HS-5 (cell line): ENCODE measurements around the gene XAB2.
"Not testable (repeated sequence)": the region's sequence is repeated elsewhere in the genome, so short reads cannot be mapped to it uniquely, and the experiment has no call there.

Experiments used
- DNase-seq: peaks from one replicate; pipeline ENCODE4 v3.0.0-alpha.2; 2012; ENCODE audit warnings: low read depth

Gene XAB2

DNA sequence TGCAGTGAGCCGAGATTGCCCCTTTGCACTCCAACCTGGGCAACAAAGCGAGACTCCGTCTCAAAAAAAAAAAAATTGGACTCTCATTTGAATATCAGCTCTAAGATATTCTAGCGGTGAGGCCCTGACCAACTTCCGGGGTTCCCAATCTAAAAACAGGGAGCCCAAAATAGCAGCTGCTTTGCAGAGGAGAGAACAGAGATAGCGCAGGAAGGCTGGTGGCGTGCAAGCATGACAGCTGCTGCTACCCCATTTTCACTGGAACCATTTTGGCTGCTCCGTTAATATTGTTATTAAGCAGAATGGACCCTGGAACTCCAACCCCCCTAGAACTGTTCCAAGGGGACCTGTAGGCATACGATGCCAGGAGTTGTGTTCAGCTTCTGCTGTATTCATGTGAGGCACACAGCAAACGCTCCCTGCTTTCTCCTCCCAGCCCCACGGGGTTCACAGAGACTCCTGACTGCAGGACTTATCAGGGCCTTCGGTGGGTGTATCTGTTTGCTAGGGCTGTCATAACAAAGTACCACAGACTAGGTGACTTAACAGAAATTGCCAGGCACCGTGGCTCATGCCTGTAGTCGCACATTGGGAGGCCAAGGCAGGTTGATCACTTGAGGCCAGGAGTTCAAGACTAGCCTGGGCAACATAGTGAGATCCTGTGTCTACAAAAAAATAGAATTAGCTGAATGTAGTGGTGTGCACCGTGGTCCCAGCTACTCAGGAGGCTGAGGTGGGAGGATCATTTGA is 19.1 kb upstream of the XAB2 start:
- DNase-seq = no peak

DNA sequence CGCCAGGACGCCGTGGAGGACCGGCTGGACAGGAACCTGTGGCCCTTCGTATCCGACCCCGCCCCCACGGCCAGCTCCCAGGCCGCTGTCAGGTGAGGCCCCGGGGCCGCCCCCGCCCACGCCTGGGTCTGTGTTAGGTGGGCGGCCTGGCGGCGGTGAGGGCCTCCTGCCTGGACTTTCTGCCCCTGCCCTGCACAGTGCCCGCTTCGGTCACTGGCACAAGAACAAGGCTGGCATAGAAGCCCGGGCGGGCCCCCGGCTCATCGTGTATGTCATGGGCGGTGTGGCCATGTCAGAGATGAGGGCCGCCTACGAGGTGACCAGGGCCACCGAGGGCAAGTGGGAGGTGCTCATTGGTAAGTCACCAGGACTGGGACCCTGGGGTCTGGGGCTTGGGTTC is 17.8 kb upstream of the XAB2 start:
- no peak for DNase-seq

DNA sequence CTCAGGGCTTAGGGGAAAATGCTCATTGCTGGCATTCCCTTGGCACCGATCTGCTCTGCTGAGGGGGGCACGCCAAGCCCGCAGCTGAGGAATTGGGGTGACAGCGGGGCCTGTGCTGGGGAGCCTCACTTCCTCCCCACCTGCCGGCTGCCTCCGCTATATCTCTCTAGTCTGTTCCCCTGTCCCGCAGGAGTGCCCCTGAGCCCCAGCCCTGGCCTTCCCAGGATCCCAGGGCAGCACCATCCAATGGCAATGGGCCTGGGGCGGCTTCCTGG is 17.0 kb upstream of the XAB2 start:
- no peak for DNase-seq

DNA sequence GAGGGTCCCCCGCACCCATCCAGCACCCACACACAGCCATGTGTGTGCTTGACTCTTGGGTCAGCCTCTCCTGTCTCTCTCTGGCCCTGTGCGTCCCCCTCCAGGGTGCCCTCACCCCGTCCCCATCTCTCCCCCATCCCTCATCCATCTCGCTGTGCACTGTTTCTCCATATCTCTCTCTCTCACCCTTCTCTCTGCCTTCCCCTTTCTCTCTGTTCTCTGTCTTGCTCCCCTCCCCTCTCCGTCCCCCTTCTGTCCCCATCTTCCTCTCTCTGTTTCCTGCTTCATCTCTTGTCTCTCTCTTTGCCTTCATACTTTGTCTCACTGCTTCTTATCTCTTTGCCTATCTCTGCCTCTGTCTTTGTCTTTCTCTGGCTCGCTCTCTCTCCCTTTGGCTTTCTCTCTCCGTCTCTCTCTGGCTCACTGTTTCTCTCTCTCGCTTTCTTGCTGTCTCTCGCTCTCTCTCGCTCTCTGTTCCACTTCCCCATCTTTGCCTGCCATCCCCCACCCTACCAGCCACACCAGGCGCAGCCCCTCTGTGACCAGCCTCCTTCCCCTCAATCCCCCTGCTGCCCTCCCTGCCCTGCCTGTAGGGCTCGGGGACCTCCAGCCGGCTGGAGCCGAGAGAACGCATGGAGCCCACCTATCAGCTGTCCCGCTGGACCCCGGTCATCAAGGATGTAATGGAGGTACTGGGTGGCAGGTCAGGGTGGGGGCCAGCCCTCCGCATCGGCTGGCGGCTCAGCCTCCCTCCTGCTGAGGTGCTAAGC is 16.5 kb upstream of the XAB2 start:
- no peak for DNase-seq

DNA sequence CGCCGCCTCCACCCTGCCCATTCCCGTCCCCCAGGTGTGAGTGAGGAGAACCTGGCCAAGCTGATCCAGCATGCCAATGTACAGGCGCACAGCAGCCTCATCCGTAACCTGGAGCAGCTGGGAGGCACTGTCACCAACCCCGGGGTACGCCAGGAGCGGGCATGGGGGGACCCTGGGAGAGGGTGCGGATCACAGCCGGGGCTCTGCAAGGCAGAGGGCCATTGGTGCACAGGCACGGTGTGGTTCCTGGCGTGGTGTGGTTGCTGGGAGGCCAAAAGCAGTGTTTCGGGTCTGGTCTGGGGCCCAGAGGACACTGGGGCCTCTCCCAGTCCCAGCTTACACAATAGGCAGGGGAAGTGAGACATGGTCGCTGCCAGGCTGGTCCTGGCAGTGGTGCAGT is 15.8 kb upstream of the XAB2 start:
- no peak for DNase-seq

DNA sequence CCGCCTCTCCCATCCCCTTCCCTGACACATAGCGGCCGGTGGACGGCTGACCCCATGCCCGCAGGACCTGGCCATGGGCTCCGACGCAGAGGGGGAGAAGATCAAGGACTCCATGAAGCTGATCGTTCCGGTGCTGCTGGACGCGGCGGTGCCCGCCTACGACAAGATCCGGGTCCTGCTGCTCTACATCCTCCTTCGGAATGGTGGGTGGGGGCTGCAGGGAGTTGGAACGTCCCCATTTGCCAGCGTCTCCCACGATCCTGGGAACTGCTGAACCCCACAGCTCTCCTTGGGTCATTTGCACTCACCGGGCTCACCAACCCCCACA is 15.2 kb upstream of the XAB2 start:
- DNase-seq = no peak

DNA sequence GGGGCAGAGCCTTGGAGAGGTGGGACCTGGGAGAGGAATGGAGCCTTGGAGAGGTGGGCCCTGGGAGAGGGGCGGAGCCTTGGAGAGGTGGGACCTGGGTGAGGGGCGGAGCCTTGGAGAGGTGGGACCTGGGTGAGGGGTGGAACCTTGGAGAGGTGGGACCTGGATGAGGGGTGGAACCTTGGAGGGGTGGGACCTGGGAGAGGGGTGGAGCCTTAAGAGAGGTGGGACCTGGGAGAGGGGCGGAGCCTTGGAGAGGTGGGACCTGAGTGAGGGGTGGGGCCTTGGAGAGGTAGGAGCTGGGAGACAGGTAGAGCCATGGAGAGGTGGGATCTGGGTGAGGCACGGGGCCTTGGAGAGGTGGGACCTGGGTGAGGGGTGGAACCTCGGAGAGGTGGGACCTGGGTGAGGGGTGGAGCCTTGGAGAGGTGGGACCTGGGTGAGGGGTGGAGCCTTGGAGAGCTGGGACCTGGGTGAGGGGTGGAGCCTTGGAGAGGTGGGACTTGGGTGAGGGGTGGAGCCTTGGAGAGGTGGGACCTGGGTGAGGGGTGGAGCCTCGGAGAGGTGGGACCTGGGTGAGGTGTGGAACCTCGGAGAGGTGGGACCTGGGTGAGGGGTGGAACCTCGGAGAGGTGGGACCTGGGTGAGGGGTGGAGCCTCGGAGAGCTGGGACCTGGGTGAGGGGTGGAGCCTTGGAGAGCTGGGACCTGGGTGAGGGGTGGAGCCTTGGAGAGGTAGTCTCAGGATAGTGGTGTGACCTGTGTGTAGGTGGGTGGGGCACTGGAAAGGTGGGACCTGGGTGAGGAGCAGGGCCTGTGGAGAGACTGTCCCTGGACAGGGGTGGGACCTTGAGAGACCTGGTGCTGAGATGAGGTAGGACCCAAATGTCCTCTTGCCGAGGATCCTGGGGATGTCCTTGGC is 14.5 kb upstream of the XAB2 start:
- not testable (repeated sequence) for DNase-seq

DNA sequence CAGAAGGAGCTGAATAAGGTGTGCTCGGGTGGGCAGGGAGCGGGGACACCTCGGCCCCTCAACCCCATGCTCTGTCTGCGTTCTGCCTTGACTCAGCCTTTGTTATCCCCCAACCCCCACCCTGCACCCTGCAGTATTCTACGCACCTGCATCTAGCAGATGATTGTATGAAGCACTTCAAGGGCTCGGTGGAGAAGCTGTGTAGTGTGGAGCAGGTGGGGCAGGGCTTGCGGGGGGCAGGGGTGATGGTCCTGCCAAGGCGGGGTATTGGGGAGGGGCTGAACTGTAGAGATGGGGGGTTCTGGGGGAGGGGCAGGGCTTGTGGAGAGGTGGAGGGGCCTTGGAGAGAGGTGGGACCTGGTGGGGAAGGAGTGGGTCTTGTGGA is 13.7 kb upstream of the XAB2 start:
- no peak for DNase-seq

DNA sequence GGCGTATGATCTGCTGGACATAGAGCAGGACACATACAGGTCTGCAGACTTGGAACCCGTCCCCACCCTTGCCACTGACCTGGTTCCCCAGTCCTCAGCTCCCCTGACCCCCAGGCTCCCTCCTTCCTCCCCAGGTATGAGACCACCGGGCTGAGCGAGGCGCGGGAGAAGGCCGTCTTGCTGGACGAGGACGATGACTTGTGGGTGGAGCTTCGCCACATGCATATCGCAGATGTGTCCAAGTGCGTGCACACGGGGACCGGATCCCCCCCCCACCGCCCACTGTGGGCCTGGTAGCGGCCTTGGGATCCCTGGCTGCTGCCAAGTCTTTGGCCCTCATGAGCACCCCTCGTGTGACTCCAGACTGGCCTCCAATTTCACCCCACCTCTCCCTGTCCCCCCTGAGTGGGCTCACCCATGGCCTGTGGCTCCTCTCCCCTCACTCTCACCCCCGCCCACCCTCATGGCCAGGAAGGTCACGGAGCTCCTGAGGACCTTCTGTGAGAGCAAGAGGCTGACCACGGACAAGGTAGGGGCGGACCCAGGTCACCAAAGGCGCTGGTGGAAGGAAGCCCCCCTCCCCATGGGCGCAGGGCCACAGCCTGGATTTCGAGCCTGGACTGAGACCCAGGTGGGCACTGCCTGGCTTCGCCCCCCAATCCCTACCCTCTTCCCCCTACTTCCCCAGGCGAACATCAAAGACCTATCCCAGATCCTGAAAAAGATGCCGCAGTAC is 13.1 kb upstream of the XAB2 start:
- no peak for DNase-seq

DNA sequence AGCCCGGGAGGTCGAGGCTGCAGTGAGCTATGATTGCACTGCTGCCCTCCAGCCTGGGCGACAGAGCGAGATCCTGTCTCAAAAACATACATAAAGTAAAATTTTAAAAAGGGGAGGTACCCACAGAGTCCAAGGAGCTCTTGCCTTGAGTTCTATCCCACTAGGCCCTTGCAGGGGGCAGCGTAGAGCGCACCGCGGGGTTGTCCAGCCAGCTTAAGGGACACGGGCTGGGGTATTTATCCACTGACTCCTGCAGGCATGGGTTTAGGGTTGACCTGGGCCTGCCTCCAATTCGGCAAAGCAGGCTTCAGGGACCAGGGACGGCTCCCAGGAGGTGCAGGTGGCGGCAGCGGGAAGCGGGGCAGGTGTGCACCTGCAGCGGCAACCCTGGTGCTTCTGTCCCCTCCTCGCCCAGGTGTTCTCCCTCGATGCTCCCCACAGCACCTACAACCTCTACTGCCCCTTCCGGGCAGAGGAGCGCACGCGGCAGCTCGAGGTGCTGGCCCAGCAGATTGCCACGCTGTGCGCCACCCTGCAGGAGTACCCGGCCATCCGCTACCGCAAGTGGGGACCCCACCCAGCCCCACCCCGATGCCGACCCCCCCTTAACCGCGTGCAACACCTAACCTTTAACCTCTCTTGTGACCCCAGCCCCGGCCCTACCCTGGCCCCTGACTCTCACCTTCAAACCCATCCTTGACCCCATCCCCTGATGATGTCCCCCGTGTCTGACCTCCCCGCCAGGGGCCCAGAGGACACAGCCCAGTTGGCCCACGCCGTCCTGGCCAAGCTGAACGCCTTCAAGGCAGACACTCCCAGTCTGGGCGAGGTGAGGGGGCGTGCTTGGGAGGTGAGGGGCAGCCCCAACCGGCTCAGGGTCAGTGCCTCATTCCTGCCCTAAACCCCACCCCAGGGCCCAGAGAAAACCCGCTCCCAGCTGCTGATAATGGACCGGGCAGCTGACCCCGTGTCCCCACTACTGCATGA is 12.2 kb upstream of the XAB2 start:
- DNase-seq = no peak

DNA sequence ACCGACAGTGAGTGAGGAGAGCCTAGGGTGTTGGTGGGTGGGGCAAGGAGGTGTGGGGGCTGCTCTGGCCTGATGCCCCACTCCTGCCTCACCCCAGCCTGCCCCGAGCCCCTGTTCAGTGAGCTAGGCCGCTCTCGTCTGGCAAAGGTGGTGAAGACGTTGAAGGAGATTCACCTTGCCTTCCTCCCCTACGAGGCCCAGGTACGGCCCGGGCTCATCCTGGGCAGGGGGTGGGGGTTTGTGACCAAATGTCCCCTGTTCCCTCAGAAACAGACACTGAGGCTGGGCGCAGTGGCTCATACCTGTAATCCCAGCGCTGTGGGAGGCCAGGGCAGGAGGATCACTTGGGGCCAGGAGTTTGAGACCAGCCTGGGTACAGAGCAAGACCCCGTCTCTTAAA is 11.5 kb upstream of the XAB2 start:
- no peak for DNase-seq

DNA sequence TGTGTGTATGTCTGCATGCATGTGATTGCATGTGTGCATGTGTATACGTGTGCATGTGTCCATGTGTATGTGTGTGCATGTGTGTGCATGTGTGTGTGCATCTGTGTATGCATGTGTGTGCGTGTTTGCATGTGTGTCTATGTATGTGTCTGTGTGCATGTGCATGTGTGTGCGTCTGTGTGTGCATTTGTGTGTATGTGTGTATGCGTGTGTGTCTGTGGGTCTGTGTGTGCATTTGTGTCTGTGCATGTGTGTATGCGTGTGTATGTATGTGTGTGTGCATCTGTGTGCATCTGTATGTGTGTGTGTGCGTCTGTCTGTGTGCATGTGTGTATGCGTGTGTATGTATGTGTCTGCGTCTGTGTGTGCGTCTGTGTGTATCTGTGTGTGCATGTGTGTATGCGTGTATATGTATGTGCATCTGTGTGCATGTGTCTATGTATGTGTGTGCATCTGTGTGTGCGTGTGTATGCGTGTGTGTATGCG is 10.6 kb upstream of the XAB2 start:
- no peak for DNase-seq

DNA sequence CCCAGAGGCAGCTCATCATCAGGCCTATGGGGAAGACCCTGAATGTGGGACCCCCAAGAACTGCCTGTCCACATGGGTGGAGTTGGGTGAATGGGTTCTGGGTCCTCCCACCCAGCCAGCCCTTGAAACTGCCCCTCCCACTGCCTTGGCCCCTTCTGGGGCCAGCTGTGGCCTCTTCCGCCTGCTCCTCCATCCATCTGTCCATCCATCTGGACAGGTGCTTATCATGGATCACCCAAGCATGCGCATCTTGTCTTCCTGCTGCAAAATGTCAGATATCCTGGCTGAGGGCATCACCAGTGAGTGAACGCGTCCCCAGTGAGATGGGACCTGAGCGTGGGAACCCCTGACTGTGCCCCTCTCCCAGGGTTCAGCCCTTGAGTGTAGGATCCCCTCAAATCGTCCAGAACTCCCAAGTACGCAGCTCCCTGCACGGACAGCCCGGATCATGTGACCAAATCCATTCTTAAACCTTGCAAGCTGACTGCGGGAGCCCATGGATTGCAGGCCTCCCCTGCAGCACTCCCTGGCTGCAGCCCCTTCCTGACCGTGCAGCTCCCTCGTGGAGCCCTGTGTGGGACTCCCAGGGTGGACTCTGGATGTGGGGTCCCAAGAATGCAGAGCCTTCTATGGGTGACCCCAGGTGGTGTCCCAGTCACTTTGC is 9.6 kb upstream of the XAB2 start:
- no peak for DNase-seq

DNA sequence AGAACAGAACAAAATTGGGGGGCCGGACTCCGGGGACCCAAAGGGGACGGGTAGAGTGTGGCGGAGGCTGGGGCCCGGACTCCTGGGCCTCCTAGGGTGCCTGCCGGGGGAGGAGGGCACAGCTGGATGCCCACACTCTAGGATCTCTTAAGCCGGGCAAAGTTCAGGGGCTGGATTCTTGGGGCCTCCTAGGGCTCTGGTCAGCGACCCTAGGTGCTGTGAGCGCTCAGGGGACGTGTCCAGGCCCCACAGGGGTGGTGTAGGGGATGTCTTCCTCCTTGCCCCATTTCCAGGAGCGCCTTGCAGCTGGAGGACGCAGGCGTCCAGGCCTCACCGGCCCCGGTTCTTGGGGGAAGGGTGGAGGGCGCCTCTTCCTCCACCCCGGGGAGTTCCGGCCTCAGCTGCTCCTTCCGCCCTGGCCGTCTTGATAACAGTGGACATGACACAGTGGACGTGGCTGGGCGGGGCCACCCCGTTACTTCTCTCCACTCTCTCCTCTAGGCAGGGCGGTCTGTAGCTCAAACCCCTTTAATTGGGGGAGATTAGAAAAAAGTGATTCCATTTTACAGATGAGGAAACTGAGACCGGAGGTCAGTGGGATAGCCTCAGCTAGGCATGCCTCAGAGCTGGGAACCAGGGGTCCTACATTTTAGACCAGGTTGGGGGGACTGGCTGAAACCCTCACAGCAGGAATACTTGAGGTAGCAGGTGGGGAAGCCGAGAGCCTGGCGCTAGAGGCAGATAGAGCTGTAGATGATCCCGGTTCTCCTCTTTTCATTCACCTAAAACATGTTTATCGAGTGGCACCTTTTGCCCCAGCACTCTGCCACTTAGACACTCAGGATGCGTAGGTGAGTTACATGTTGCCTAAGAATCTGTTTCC is 8.3 kb upstream of the XAB2 start:
- DNase-seq = no peak

DNA sequence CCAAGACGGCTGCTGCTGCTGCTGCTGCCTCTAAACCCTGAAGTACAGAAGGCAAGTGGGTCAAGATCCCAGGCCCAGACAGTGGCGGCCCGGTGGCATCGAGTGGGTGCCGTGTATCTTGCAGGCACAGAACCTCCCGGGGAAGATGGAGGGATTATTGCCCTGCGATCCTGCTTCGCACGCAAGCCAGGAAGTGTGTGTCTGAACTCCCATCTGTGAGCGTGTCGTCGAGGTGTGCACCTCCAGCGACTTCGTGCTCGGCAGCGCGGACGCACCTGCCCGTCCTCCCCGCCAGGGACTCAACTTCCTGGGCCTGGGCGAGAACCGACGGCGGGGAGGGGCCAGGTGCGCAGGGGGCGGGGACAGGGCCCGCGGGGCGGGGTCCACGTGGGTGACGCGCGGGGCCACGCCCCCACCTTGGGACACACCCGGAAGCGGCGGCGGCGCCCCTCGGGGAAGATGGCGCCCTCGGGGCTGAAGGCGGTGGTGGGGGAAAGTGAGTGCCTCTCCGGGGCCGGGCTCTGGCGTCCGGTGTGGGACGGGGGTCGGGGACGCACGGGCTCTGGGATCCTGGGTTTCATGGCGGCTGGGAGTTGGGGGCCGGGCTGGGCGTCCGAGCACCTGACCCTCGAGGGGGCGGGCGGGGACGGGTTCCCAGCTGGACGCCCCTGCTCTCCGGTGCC is 7.5 kb upstream of the XAB2 start, which contains the start of gene STXBP2:
Gene STXBP2 (plus strand): TSS at position 420 of the 683 bp plus-strand sequence. CDS start 40 bp downstream, at position 460.
- no peak for DNase-seq

DNA sequence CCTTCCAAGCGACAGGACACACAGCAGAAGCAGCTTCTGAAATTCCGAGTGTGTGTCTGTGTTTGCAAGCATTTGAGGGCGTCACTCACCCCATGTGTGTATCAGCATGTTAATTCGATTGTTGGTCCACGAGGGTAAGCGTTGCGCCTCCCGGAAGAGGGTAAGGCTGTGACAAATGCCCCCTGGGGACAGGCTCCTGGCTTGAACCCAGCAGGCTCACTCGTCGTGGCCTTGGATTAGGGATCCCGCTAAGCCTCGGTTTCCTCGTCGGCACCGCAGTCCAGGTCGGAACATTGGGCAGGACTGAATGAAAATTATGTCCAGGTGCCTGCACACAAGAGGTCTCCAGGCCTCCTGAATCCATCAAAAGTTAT is 7.0 kb upstream of the XAB2 start:
- DNase-seq = no peak

DNA sequence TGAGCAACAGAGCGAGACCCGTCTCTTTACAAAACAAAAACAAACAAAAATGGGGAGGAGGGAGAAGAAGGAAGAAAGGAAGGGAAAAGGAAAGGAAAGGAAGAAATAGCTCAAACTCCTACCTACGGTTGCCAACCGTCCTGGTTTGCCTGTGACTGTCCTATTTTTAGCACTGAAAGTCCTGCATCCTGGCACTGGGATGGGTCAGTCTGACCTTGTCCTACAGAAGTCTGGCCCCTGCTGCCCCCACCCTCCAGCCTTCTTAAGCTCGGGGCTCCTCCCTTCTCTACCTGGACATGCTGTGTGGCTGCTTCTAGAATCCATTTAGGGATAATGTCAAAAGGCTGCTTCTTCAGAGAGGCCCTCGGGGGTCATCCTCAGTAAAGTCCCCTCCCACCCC is 6.3 kb upstream of the XAB2 start:
- no peak for DNase-seq

DNA sequence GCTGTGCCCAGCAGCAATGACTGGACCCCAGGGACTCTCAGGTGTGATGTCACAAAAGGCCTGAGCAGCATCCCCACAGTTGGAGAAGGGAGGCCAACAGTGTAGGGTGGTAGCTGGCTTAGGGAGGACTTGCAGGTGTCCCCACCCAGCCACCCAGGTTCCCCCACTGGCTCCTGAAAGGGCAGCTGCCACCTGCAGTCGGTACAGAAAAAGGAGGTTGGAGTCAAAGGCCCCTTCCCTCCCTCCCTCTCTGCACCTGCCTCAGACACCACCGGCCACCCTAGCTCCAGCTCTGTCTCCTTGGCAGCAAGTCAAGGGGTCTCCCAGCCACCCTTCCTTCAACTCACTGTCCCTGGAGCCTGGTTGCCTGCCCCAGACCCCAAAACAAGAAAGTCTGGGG is 4.4 kb upstream of the XAB2 start, which contains the start of gene PCP2:
Gene PCP2 (minus strand): TSS at position 22 of the 400 bp plus-strand sequence. CDS start 262 bp downstream, outside the sequence.
- DNase-seq = no peak
